NCI-H82 treated with DMSO at 0.1 percent for 48 hours (cell line): ENCODE data around the gene INS.

Experiments
- DNase-seq: peaks from one replicate; lab custom pipeline; 2025; ENCODE audit not compliant: unreplicated experiment; lab: John Stamatoyannopoulos, UW

The INS gene

DNA sequence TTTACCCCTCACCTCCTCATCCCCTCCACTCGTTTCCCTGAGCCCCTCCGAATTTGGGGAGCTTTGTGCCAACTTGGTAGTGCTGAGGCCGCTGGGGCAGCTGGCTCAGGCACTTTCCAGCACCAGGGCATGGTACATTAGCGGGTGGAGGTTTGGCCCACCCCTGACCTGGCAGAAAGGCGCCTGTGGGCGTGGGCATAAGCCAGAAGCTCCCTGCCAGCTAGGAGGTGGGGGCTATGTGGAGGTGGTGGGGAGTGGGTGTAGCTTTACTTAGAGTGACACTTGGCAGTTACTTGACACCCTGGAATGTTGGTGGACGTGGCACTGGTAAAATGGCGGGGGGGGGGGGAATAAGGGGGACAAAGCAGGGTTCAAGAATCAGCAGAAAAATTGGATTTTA, 11.5 kb downstream of the INS start:
- no peak for DNase-seq

DNA sequence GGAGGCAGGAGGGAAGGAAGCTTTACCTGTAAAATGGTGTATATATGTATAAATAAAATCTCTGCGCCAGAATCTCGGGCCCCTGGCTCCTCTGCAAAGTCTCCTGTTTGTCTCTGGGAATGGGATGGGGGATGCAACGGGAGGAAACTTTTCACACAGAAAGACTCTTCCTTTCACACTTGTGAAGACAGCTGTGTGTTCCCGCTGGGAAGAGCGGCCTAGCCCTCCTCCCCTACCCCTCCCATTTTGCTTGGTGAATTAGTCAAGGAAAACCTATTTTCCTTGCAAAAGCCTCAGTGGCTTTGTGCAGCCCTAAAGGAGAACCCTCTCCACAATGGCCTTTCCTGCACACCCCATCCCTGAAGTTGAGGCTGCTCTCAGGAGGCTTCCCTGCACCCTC, 12.4 kb downstream of the INS start:
- DNase-seq, result no peak

DNA sequence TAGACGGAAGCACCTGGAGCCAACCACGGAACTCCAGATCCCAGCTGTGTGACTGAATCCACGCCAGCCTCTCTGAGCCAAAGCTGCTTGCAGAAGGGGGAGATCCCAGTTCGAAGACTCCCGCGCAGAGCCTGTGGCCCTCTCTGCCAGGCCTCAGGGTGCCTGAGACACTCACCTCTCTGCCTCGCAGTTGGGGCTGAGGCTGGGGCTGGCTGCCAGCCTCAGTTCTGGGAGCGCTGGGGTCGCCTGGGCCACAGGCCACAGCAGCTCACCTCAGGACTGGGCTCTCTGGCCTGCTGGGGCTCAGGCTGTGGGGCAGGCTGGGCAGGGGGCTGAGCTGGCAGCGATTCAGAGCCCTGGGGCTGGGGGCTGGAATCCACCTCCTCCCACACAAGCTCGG, 13.6 kb downstream of the INS start:
- no peak for DNase-seq

DNA sequence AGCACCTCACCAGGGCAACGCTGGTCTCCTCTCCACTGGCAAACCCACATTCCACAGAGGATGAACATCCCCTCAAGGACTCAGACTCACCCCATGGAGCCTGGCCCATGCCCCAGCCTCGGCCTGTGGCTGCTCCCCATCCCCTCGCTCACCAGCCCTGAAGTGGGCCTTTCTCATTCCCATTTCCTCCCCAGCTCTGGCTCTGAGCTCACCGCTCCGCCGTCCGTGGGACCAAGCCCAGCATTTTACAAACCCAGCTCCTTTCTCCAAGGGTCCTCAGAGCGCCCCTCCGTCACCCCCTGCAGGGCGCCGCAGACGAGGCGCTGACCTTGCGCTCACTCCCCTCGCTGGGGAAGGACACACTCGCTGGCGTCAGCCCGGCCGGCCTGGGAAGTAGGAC, 15.0 kb downstream of the INS start:
- no peak for DNase-seq

DNA sequence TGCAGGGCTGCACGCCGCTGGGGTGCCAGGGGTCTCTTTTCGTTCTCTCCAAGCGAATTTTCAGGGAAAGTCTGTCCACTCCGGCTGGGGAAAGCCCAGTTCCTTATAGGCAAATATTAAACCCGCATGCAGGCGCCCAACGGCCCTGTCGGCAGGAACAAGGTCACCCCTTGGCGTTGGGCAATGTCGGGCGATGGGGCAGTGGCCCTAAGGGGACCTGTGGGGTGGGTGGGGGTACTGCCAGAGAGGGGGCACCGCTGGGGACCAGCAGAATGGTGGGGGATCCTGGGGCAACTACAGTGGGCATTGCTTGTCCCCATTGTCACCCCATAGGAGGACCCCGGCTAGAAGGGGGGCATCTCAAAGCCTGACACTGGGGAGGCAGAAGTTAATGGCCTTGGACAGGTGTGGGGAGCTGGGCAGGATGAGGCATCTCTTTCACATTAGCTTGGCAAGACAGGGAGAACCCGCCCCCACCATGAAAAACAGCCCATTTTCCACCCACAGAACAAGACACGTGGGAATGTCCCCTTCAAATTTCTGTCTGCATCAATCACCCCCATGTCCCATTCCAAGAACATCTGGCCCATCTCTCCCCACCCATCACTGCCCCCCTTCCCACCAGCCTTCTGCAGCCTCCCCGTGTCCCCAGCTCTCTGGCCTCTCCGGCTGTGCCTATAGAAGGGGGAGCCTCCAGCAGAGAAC, 16.3 kb downstream of the INS start:
- no peak for DNase-seq

DNA sequence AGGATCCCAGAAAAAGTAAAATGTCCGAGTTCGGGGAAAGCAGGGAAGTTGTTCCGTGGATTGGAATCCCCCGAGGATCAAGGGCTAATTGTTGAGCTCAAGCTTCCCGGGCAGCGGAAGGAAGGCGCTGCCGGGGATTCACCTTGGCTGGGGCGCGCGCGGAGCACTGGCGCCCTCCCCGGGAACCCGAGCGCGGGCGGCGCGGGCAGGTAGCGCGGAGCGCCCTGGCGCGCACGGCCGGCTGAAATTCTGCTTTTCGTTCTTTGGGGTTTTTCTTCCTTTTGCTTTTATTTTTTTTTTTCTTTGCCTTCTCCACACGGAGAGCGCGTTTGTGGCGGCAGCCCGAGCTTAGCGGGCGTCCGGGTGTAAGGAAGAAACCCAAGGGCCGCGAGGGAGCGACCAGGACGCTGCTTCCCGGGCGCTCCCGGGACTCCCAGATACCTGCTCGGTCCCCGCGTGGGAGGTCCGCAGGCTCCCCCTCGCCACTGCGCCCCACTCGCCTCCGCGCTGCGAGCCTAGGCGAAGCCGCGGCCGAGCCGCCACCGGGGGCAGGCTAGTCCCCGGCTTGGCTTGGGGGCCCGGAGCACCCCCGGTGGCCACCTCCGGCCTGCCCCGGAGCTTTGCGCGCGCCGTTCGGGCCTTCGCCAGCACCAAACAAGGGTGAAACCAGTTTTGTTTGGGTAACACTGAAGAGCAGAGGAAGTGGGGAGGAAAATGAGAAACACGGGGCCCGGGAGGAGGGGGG, 17.0 kb downstream of the INS start:
- no peak for DNase-seq

DNA sequence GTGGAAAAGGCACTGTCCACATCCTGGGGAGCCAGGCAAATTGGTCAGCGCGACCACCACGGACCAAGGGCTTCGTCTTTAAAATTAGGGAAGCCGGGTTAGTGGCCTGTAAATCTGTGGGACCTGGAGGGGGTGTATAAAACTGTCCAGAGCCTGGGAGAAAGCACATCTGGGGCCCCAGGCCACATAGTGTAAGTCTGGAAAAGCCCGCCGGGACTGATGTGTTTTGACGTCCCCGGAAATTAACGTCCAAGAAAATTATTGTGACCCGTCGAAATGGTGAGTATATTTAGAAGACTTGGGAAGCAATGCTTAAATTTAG, 17.6 kb downstream of the INS start:
- no peak for DNase-seq

DNA sequence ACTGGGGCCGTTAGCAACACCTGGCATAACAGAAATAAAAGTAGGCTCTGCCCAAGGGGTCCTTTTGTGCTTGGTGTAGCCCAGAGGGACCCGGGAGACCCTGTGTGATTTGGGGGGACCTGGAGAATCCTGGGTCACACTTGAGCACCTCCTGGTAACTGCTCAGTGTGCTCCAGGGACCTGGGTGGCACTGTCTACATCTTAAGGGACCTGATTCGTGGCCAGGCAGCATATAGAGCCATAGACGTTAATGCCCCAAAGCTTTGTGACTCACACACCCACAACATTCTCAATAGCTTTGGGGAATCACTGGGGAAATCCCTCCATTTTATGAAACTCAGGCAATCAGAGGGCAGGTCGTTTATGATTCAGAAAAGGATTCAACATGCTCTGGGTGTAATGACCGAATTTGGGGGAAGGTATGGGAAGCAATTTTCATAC, 18.2 kb downstream of the INS start:
- DNase-seq, result no peak

DNA sequence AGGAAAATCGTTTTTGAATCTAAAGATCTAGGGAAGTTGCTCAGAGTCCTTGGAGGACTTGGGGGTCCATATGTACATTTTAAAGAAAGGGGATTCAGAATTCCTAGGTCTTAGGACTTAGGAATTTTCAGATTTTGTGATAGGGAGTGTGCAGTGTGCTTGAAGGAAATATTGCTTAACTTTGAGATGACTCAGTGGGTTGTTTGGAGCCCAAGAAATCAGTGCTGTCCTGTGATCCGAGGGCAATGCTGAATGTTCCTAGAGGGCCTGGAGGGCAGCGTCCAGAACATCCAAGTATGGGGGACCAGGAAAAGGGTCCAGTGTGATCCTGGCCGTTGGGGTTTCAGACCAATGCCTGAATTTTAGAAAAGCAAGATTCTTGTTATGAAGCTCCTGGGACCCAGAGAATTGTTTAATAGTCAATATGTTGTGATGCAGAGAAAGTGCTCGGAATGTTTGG, 18.7 kb downstream of the INS start:
- no peak for DNase-seq

DNA sequence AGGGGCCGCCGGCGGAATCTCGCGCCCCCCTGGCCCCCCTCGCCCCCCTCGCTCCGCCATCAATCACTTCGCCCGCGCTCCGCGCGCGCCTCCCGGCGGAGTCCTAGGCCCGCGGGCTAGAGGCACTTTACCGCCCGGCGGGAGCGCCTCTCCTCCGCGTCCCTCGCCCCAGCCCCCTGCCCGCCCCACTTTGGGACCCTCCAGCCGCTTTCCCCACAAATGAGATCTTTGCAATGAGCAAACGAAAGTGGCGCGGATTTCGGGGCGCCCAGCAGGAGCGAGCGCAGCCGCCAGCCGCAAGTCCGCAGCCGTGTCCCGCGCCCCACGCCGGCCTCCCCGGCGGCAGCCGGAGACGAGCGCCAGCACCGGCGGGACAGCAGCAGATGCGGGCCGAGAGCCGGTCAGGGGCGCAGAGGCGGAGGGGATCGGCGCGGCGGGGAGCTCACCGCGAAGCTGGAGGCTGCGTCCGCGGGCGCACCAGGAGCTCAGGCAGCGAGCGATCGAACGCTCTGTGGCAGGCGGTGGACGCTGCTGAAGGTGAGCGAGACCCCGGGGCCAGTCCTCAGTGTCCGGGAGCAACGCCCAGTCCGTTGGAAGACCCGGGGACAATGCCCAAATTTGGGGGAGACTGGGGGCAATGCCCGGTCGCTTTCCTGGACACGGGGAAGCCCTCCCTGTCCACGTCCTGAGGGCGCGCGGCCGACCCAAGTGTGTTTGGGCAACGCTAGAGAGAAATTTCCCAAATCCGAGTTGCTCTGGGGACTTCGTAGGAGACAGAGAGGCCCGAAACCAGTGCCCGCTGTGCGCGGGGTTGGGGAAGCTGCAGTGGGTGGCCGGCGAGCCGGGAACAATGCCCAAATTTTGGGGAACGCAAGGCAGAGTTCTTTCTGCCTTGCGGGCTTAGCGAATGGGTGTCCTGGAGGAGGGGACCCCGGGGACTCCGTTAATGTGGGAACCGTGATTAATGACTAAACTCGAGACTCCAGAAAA, 20.3 kb downstream of the INS start:
- DNase-seq, result no peak

DNA sequence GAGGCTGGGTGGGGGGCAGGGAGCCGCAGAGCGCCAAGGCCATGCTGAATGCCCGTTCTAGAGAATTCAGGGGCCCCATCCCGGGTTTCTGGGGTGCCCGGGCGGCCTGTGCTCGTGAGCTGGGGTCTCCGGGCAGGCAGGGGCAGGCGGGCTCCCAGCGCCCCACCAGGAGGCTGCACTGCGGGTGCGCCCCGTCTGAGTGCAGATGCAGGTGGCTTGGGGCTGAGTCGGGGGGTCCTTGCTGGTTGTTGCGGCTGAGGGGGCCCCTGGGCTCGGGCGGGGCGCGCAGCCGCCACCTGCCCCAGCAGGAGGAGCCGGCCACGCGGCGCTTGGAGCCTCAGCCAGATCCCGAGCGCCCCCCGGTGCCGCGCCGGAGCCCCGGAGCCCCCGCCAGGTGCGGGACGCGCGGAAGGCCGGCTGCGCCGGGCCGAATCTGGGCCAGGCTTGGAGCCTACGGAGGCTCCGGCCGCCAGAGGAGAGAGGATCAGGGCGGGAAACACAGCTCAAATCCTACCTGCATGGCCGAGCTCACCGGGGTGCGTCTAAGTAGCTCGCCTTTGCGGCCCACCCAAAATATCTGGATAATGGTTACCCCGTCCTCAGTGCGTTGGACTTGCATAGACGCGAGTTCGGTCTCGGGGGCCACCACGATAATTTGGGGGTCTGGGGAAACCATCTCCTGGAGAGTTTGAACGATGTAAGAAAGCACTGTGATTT, 21.2 kb downstream of the INS start:
- no peak for DNase-seq

DNA sequence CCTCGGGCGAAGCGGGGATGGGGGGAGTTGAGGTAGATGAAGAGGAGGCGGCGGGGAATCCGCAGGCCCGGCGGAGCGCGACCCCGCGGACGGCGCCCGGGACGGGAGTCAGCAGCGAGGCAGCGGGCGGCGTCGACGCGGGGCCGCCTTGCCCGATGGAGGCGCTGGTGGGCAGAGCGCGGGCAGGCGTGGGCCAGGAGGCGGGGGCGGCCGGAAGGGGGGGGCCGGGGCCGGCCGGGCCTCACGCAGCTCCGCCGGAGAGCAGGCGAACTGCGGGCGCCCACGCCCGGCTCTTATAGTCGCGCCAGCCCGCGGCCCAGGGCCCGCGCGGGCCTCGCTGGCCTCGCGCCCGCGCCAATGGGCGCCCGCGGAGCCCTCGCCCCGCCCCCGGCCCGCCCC, 21.9 kb downstream of the INS start, which contains the start of gene IGF2:
Gene IGF2 (minus strand): TSS at position 267 of the 399 bp plus-strand sequence. CDS start 3,866 bp downstream, outside the sequence.
- no peak for DNase-seq

DNA sequence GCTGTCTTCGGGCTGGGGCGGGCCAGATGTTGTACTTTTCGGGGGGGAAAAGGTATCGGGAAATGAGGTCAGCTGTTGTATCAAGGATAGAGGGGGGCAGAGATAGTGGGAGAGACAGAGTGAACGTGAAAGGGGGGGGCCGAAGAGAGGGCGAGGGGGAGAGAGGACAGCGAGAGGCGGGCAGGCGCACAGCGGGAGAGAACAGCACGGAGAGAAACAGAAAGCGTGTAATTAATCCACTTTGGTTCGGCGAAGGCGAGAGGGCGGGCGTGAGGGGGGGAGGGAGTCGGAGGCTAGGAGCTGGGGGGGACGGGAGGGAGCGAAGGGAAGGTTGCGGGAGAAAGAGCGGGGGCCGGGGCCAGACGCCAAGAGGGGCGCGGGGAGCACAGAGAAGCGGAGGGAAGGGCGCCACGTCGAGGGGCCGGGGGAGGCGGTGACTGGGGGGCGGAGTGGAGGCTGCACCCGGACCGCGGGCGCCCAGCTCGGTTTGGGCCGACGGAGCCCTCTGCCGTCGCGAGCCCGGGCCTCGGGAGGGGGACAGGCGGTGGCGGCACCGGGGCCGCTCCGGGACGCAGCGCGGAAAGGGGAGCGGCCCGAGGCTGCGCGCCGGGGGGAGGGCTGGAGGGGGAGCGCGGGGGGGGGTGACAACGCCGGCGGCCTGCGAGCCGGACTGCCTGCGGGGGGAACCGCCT, 22.4 kb downstream of the INS start:
- DNase-seq, result no peak

DNA sequence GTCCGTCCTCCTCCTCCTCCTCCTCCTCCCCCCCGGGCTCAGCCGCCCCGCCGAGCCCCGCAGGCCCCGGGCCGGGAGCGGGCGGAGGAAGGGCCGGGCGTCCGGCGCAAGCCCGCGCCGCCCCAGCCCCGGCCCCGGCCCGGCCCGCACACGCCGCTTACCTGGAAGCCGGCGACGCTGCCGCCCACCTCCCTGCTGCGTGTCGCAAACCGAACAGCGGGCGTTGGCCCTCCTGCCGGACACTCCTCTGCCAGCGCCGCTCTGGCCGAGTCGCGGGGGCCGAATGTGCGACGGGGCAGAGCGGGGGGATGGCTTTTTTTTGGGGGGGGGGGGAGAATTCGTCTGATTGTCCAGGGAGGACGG, 23.0 kb downstream of the INS start:
- DNase-seq, result no peak

DNA sequence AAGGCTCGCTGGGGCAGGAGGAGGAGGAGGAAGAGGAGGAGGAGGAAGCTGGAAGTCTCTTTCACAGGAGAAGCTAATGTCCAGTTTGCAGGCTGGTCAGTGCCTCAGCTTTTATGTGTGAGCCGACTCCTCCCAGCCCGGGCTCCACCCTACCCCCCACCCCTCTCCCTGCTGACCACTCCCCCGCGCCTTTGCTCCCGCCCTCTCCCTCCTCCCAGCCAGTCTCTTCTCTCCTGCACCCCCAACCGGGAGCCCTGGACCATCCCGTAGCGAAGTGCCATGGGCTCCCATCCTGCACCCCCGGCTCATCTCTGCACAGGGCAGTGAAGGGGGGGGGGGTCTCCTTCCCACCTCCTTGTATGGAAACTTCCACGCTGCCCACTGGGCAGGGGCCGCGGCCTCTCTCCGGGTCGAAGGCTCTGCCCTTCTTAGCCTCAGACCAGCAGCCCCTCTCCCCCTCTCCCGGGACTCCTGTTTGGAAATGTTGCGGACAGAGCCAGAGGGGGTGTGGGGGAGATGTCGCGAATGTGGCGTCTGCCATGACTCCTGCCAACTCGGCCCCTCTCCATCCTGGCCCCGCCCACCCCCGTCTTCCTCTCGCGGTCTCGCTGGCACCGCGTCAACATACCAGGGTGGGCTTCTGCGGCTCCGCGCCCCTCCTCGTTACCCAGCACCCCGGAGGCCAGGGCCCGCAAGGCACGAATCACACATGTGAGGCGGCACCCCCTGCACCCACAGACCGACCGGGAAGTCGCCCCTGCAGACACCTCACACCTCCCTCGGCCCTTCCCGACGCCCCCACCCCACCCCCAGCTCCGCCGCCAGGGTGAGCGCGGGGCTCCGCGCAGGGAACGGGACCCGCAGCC, 23.6 kb downstream of the INS start:
- no peak for DNase-seq

DNA sequence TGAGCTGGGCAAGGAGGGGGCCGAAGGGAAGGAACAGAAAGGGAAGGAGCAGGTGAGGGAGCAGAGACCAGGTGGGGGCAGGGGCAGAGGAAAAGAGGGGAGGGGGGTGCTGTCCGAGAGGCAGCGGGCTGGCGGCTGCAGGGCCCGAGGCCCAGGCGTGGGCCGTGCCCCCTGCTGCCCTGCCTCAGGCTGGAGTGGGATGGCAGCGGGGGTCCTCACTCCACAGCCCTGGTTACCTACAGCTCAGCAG, 24.1 kb downstream of the INS start:
- no peak for DNase-seq

DNA sequence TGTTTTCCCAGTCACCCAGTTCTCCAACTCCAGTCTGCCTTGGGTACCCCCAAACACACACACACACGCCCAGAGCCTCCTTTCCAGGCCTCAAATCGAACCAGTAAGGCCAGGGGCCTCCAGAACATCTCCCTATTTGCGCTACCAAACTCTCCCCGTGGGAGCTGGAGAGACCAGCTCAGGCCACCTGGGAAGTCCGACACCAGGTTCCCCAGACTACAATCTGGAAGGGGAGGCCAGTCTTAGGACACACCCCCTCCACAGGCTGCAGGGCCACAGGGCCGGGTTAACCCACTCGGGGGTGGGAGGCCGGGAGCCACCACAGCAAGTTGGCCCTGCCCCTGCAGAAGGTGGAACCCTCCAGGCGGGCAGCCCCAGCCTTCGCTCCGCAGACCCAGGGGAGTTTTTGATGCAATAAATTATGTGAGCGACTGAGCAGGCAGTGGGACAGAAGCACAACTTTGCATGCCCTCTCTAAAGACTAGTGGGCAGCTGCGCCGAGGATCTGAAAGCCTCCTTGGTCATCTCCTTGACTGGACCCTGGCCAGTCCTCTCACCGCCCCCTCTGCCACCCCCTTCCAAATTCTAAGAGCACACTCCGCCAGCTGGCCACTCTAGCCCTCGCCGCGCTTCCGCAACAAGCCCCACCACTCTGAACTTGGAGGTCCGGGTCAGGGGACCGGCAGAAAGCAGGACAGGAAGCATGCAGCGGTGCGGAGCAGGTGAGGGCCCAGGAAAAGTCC, 24.6 kb downstream of the INS start:
- DNase-seq, result no peak

DNA sequence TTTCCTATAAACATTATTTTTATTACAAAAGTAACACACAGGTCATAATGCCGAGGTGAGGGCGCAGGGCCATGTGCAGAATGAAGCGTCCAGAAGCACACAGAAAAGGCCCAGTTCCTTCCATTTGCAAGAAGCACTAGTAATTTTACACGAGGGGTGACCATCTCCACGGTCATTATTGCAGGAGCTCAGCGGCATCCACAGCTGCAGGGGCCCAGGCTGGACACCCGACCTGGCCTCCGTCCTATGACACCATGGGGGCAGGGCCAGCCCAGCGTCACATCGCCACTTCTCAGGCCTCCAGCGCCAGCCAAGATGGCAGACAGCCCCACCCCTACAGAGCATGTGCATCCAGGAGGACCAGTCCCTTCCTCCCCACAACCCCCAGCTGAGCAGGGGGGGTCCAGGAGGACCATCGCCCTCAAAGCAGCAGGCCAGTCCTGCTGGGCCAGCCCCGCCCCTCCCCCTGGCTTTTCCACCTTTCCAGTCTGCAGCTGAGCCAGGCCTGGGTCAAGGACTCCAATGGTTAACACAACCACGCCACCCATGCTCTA, 25.3 kb downstream of the INS start:
- no peak for DNase-seq
